ENCODE results near the gene NOXA1.

The NOXA1 gene

DNA sequence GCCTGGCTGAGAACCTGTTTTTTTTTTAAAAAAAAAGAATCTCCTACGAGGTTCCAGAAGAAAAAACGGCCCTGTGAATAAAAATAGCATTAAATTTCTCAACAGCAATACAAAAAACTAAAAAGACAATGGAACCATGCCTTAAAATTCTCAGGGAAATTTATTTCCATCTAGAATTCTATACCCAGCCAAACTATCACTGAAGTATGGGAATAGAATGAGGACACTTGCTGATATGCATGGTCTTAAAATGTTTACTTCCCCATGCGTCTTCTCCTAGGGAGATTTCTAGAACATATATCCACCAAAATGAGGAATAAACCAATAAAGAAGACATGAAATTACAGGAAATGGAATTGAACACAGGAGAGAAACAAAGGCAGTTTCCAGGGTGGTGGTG lies 52.5 kb downstream of the NOXA1 start:
- H3K4me1 Mint-ChIP-seq, result peaks cover 8% of the 10 kb centered on the region
- peaks cover 44% of the 10 kb centered on the region for H3K9me3 Mint-ChIP-seq
- no peak overlapping the region for H3K4me3 Mint-ChIP-seq
- peaks cover 13% of the 10 kb centered on the region for H3K27me3 Mint-ChIP-seq (ENCODE audit: low read depth, poor library complexity)
- no peak overlapping the region for H3K27ac Mint-ChIP-seq
- DNase-seq, result no peak
- TF ChIP-seq, protein P1, sequence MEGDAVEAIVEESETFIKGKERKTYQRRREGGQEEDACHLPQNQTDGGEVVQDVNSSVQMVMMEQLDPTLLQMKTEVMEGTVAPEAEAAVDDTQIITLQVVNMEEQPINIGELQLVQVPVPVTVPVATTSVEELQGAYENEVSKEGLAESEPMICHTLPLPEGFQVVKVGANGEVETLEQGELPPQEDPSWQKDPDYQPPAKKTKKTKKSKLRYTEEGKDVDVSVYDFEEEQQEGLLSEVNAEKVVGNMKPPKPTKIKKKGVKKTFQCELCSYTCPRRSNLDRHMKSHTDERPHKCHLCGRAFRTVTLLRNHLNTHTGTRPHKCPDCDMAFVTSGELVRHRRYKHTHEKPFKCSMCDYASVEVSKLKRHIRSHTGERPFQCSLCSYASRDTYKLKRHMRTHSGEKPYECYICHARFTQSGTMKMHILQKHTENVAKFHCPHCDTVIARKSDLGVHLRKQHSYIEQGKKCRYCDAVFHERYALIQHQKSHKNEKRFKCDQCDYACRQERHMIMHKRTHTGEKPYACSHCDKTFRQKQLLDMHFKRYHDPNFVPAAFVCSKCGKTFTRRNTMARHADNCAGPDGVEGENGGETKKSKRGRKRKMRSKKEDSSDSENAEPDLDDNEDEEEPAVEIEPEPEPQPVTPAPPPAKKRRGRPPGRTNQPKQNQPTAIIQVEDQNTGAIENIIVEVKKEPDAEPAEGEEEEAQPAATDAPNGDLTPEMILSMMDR (IDR thresholded peaks at IDR 0.05), result no peak
- H3K36me3 Mint-ChIP-seq (ENCODE audit: low read depth), result peaks cover 24% of the 10 kb centered on the region

DNA sequence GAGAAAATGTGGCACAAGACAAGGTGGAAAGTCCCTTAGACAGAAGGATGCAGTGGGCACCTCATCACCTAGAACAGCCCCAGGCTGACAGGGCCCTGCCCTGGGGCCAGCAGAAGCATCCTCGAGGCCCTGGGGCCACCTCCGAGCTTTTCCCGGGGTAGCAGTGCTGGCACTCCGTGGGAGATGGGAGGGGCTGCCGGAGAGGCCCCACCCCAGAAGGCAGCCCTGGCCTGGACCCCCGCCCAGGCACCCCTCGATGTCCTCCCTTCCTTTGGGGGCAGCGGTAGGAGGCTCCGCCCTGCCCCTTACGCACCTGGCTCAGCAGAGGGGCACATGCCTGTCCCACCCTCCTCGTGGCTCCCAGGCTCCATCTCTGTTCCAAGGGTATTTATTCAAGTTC lies 53.7 kb downstream of the NOXA1 start:
- no peak overlapping the region for H3K4me3 Mint-ChIP-seq
- peaks cover 8% of the 10 kb centered on the region for H3K4me1 Mint-ChIP-seq
- TF ChIP-seq, protein P1 (IDR thresholded peaks at IDR 0.05), result no peak
- H3K27me3 Mint-ChIP-seq (ENCODE audit: low read depth, poor library complexity), result peaks cover 10% of the 10 kb centered on the region
- H3K36me3 Mint-ChIP-seq (ENCODE audit: low read depth), result peaks cover 24% of the 10 kb centered on the region
- no peak for DNase-seq
- no peak overlapping the region for H3K27ac Mint-ChIP-seq
- H3K9me3 Mint-ChIP-seq, result peaks cover 41% of the 10 kb centered on the region

DNA sequence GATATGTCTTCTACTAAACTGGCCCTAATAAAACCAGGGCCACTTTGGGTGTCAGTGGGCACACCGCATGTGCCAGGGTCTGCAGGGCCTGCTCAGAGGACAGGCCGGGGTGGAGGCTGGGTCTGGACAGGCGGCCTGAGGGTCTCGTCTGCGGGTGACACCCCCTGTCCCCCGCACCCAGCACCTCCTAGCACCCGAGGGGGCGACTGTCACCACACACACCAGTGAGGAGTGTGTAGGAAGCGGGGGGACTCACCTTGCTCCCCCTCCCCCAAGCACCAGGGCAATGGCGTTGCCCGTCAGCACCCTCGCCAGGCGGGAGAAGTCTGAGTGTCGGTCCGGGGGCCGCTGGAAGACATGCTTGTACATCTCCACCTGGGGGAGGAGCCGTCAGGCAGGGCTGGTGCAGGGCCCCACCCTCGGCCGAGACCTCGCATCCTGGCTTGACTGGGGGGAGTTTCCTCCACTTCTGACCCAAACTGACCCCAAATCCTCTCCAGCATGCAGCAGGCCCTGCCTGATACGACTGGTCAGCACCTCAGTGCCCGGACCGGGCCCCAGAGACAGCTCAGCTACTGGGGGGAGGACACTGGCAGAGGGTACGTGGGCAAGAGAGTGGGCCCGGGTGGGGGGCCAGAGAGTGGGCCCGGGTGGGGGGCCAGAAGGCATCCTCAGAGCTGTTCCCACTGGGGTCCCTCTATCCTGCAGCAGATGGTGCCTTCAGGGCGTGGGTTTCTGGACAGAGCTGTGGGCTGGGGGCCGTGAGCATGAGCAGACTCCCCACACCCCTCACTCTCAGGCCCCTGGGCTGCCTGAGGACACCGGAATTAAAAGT lies 54.8 kb downstream of the NOXA1 start:
- TF ChIP-seq, protein P1 (IDR thresholded peaks at IDR 0.05), result no peak
- H3K9me3 Mint-ChIP-seq, result peaks cover 35% of the 10 kb centered on the region
- H3K27me3 Mint-ChIP-seq (ENCODE audit: low read depth, poor library complexity), result peaks cover 5% of the 10 kb centered on the region
- no peak overlapping the region for H3K4me3 Mint-ChIP-seq
- no peak for DNase-seq
- H3K4me1 Mint-ChIP-seq, result peaks cover 8% of the 10 kb centered on the region
- H3K36me3 Mint-ChIP-seq (ENCODE audit: low read depth), result peaks cover 21% of the 10 kb centered on the region
- H3K27ac Mint-ChIP-seq, result no peak overlapping the region

DNA sequence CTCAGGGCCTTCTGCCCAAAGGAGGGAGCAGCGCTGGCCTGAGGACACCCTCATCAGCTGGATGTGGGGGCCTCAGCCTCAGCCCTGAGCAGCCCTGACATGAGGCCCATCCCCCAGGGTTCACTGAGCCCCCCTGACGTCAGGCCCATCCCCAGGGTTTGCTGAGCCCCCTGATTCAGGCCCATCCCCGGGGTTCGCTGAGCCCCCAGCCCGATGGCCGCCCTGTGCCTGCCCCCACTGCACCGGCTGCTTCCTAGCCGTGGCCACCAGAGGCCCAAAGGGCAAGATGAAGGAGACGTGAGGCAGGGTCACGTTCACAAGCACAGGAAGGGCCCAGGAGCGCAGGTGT lies 55.4 kb downstream of the NOXA1 start:
- H3K27me3 Mint-ChIP-seq (ENCODE audit: low read depth, poor library complexity), result peaks cover under 1% of the 10 kb centered on the region
- DNase-seq, result no peak
- peaks cover 29% of the 10 kb centered on the region for H3K9me3 Mint-ChIP-seq
- TF ChIP-seq, protein P1 (IDR thresholded peaks at IDR 0.05), result no peak
- peaks cover 16% of the 10 kb centered on the region for H3K36me3 Mint-ChIP-seq (ENCODE audit: low read depth)
- H3K27ac Mint-ChIP-seq, result no peak overlapping the region
- no peak overlapping the region for H3K4me3 Mint-ChIP-seq
- peaks cover 8% of the 10 kb centered on the region for H3K4me1 Mint-ChIP-seq

DNA sequence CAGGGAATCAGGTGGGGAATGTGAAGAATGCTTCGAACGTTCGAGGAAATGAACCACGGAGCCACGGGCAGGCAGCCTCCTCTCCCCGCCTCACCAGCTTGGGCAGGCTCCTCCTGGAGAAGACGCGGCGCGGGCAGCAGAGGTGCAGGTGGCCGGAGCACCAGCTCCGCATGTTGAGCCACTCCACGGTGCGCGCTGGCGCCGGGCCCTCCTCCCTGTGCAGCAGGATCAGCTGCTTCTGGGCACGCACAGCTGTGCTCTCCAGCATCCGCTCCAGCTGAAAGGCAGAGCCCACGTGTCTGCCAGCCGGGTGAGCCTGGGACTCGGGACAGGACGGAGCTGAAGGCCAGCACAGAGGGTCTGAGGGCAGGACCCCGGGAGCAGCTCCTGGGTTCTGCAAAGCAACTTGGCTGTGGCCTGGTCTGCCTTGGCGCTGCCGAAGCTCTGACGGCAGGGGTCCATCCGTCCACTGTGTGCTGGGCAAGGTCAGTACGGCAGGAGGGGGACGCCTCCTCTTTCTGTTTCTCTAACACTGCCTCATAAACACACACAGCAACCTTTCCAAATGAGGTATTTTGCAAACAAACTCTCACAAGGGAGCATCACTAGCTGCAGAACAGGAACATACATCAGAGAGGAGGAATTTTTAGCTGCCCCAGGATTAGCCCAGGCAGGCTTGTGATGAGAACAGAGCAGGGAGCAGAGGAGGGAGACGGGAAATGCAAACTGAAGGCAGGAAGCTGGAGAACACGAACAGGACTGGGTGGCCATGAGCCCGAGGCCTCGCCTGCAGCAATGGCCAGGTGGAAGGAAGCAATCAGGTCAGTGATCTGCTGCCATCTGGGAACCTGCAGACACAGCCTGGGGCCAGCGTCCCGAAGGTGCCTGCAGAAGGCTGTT lies 56.0 kb downstream of the NOXA1 start:
- TF ChIP-seq, protein P1 (IDR thresholded peaks at IDR 0.05), result no peak
- Mint-ChIP-seq H3K4me1 (peaks cover 8% of the 10 kb centered on the region), H3K9me3 (peaks cover 23% of the 10 kb centered on the region), H3K27me3 (ENCODE audit: low read depth, poor library complexity) (no peaks in the 10 kb centered on the region), H3K27ac (no peak overlapping the region), H3K4me3 (no peak overlapping the region), H3K36me3 (ENCODE audit: low read depth) (peaks cover 12% of the 10 kb centered on the region)
- DNase-seq, result no peak

All from nephron progenitor cell (in vitro differentiated cells).